NB4 (cell line): ENCODE data around the gene PIEZO2.

Experiments used
- CTCF ChIP-seq: IDR thresholded peaks from one replicate; pipeline ENCODE4 v1.5.1; 2012; ENCODE audit warnings: low read depth, low read length
- POLR2A ChIP-seq: IDR thresholded peaks from 2 replicates; pipeline ENCODE4 v1.6.1; 2011; ENCODE audit warnings: mild to moderate bottlenecking; ENCODE audit not compliant: insufficient read length; ENCODE audit errors: extremely low read depth

DNA sequence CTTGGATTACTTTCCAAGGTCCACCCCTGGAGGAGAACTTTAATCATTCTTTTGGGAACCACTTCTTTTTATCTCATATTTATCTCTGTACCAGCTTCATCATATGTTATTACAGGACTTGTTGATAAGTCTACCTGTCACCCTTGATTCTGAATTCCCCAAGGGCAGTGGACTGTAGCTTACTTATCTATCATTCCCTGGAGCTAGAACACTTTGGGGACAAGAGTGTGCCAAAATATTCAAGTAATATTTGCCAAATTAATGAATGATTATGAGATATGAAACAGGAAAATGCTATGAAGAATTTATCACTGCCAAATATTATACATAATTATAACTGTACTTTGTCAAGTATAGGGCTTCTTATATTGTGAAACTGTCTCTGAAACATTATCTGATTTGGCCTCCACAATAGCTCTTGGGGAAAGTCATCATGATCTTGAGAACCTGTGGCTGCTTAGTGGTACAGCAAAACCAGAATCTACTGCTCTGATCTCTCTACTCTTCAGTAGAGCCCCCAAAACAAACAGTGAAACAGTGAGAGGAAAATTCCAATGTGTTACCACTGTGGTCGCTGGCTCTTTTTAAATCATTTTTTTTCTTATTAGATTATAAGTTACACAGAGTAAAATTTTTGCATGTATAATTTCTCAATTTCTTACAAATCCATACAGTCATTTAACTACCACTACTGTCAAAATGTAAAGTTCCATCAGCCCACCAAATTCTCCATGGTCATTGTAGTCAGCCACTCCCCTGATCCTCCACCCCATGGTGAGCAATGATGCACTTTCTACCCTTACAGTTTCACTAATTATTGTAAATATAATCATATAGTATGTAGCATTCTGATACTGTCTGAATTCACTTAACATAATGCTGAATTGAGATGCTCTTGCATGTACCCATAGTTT, 197.5 kb downstream of the PIEZO2 start:
- no peak for TF ChIP-seq CTCF
- TF ChIP-seq POLR2A: no peak
